ENCODE results near the gene PCDH10. TPM values are rescaled to one million over a fixed set of nuclear protein-coding genes. Genes with fewer than 3 reads are reported as not detected.

PCDH10 gene
- total RNA-seq, 3 donors from 2014 or later: 0.33 to 0.44 TPM; not detected in 1

DNA sequence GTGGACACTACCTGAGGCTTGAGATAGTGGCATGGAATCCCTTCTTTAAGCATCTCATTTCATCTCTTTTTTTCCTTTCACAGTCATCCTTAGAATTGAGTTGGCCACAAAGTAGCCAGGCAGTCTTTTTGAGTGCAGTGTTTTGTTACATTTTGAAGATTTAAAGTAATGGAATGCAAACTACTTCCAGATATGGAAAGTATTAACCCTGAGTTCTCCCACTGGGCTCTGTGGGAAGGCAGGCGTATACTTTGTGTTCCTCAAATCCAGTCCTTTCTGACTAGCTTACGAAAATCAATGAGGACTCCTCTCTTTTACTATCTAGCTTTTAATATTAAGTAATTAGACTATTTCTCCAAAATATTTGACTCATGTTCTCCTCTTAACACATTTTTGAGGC lies 29.9 kb downstream of the PCDH10 start:
- H3K4me3 ChIP-seq: no peak overlapping the region
- H3K27ac ChIP-seq: no peak overlapping the region
- DNase-seq (ENCODE audit: low spot score in 2 of 2): no peak
- peaks cover 3% of the 10 kb centered on the region for H3K36me3 ChIP-seq
- intact Hi-C loops (cut with DNase I; ENCODE audit: low total_unique reads): no loop called here
- TF ChIP-seq, protein P1, sequence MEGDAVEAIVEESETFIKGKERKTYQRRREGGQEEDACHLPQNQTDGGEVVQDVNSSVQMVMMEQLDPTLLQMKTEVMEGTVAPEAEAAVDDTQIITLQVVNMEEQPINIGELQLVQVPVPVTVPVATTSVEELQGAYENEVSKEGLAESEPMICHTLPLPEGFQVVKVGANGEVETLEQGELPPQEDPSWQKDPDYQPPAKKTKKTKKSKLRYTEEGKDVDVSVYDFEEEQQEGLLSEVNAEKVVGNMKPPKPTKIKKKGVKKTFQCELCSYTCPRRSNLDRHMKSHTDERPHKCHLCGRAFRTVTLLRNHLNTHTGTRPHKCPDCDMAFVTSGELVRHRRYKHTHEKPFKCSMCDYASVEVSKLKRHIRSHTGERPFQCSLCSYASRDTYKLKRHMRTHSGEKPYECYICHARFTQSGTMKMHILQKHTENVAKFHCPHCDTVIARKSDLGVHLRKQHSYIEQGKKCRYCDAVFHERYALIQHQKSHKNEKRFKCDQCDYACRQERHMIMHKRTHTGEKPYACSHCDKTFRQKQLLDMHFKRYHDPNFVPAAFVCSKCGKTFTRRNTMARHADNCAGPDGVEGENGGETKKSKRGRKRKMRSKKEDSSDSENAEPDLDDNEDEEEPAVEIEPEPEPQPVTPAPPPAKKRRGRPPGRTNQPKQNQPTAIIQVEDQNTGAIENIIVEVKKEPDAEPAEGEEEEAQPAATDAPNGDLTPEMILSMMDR (IDR thresholded peaks at IDR 0.05): no peak
- no peak for TF ChIP-seq POLR2A (IDR thresholded peaks at IDR 0.05)
- TF ChIP-seq POLR2AphosphoS5 (IDR thresholded peaks at IDR 0.05): no peak
- no peaks in the 10 kb centered on the region for H3K9me3 ChIP-seq
- H3K27me3 ChIP-seq: no peaks in the 10 kb centered on the region
- H3K4me1 ChIP-seq: no peaks in the 10 kb centered on the region

DNA sequence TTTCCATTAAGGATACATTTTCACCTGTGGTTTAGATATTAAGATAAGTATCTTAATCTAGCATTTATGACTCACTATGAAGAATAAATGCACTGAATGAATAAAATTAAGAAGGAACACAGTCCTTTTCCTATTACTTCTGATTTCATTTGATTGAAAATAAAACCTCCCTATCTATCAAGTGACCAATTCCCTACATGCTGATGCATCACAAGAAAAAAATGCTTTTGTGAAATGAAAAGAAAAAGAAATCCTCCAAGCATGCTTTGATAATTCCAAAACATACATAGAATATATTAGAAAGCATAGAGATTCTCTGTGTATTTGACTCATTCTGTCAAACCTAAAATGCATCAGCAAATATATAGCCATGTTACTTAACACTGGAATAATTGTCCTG lies 37.1 kb downstream of the PCDH10 start:
- Histone ChIP-seq H3K9me3 (no peaks in the 10 kb centered on the region), H3K4me3 (no peak overlapping the region), H3K27ac (no peak overlapping the region), H3K27me3 (no peaks in the 10 kb centered on the region), H3K36me3 (no peaks in the 10 kb centered on the region), H3K4me1 (no peaks in the 10 kb centered on the region)
- DNase-seq (ENCODE audit: low spot score in 2 of 2): no peak
- intact Hi-C loops (cut with DNase I; ENCODE audit: low total_unique reads): no loop called here
- TF ChIP-seq, protein P1 (IDR thresholded peaks at IDR 0.05): no peak
- TF ChIP-seq POLR2AphosphoS5 (IDR thresholded peaks at IDR 0.05) (no peak), POLR2A (IDR thresholded peaks at IDR 0.05) (no peak)

DNA sequence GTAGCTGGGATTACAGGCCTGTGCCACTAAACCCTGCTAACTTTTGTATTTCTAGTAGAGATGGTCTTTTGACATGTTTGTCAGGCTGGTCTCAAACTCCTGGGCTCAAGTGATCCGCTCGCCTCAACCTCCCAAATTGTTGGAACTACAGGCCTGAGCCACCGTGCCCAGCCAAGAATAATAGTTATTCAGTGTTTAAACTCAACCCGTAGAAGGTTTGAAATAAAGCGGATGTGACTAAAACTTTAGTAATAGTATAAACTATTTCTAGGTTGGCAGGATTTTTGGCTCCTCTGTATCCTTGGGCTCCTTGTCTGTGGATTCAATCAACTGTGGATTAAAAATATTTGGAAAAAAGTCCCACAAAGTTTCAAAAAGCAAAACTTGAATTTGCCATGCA lies 37.8 kb downstream of the PCDH10 start:
- H3K27ac ChIP-seq: no peak overlapping the region
- H3K4me3 ChIP-seq: no peak overlapping the region
- no peaks in the 10 kb centered on the region for H3K4me1 ChIP-seq
- intact Hi-C loops (cut with DNase I; ENCODE audit: low total_unique reads): no loop called here
- no peaks in the 10 kb centered on the region for H3K9me3 ChIP-seq
- TF ChIP-seq POLR2AphosphoS5 (IDR thresholded peaks at IDR 0.05): no peak
- TF ChIP-seq, protein P1 (IDR thresholded peaks at IDR 0.05): no peak
- TF ChIP-seq POLR2A (IDR thresholded peaks at IDR 0.05): no peak
- H3K36me3 ChIP-seq: no peaks in the 10 kb centered on the region
- no peak for DNase-seq (ENCODE audit: low spot score in 2 of 2)
- H3K27me3 ChIP-seq: no peaks in the 10 kb centered on the region

DNA sequence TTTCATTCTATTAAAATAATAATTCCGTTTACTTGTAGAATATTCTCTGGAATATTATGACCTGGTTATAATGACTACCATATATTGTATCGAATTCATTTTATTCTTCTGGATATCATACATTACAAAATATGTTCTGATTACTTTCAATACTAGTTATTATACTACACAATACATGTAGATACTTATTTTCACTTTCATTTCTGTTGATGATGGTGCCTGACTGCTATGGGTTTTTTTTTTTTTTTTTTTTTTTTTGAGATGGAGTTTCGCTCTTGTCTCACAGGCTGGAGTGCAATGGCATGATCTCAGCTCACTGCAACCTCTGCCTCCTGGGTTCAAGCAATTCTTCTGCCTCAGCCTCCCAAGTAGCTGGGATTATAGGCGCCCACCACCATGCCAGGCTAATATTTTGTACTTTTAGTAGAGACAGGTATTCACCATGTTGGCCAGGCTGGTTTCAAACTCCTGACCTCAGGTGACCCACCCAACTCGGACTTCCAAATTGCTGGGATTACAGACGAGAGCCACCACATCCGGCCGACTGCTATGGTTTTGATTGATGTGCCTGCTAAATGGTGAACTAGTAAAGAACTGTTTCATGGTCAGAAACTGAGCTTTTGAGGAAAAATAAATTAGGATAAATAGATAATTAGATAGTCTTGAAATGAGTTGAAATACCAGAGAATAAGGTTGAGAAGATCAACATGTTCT lies 39.5 kb downstream of the PCDH10 start:
- intact Hi-C loops (cut with DNase I; ENCODE audit: low total_unique reads): no loop called here
- Histone ChIP-seq H3K4me1 (no peaks in the 10 kb centered on the region), H3K4me3 (no peak overlapping the region), H3K36me3 (no peaks in the 10 kb centered on the region), H3K27me3 (no peaks in the 10 kb centered on the region), H3K9me3 (no peaks in the 10 kb centered on the region), H3K27ac (no peak overlapping the region)
- TF ChIP-seq POLR2AphosphoS5 (IDR thresholded peaks at IDR 0.05) (no peak), POLR2A (IDR thresholded peaks at IDR 0.05) (no peak)
- TF ChIP-seq, protein P1 (IDR thresholded peaks at IDR 0.05): no peak
- no peak for DNase-seq (ENCODE audit: low spot score in 2 of 2)

DNA sequence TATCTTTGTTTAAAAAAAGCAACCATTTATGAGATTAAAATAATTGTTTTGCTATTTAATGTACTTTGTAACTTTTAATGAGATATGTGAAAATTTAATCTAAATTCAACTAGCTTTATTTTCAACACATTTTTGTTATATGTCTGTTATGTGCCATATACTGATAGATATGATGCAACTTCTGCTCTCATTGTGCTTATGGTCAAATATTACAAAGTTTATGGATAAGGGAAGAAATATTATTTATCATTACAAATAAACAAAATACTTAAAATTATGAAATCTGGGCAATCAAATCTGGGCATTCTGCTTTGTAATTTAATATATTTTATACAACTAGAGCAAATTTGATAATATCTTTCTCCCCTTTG lies 40.0 kb downstream of the PCDH10 start:
- intact Hi-C loops (cut with DNase I; ENCODE audit: low total_unique reads): no loop called here
- TF ChIP-seq POLR2AphosphoS5 (IDR thresholded peaks at IDR 0.05) (no peak), POLR2A (IDR thresholded peaks at IDR 0.05) (no peak)
- TF ChIP-seq, protein P1 (IDR thresholded peaks at IDR 0.05): no peak
- no peak for DNase-seq (ENCODE audit: low spot score in 2 of 2)
- no peaks in the 10 kb centered on the region for H3K9me3 ChIP-seq
- H3K4me1 ChIP-seq: no peaks in the 10 kb centered on the region
- no peaks in the 10 kb centered on the region for H3K36me3 ChIP-seq
- H3K27me3 ChIP-seq: no peaks in the 10 kb centered on the region
- H3K4me3 ChIP-seq: no peak overlapping the region
- no peak overlapping the region for H3K27ac ChIP-seq
